Heart right ventricle (tissue), 16 donors: Measurements from ENCODE around the gene ZNF710. TPM values are rescaled to one million over a fixed set of nuclear protein-coding genes. Genes with fewer than 3 reads are reported as not detected.

Experiments used
- ATAC-seq, 8 donors: fragments of 200-7000 bp; cut with Tn5 transposase; one replicate each; pipeline ENCODE4 v1.9.1; 2020; ENCODE audit warnings: mild to moderate bottlenecking in 8 of 8, moderate library complexity in 8 of 8, moderate number of reproducible peaks in 1 of 8
- DNase-seq, 2 donors: peaks; one replicate each; pipeline ENCODE4 v3.0.0-alpha.2; 2020
- H3K27ac ChIP-seq, 10 donors: fragments of 200-600 bp; sonication (generic) in 2 of 10; one replicate each; pipeline versions ENCODE4 v1.5.0 to v1.8.0; 2020 to 2022; ENCODE audit warnings: mild to moderate bottlenecking in 3 of 10
- H3K27me3 ChIP-seq, 7 donors: fragments of 200-600 bp; one replicate each; pipeline ENCODE4 v1.8.0; 2021 to 2022; ENCODE audit warnings: mild to moderate bottlenecking in 2 of 7
- H3K36me3 ChIP-seq, 9 donors: fragments of 200-600 bp; sonication (generic) in 1 of 9; one replicate each; pipeline versions ENCODE4 v1.5.0 to v1.8.0; 2020 to 2022; ENCODE audit warnings: mild to moderate bottlenecking in 2 of 9
- H3K4me1 ChIP-seq, 9 donors: fragments of 200-600 bp; sonication (generic) in 1 of 9; one replicate each; pipeline versions ENCODE4 v1.5.0 to v1.8.0; 2020 to 2022; ENCODE audit warnings: mild to moderate bottlenecking in 4 of 9
- H3K4me3 ChIP-seq, 10 donors: fragments of 200-600 bp; sonication (generic) in 2 of 10; one replicate each; pipeline versions ENCODE4 v1.5.0 to v1.8.0; 2020 to 2022; ENCODE audit warnings: mild to moderate bottlenecking in 7 of 10, moderate library complexity in 2 of 10
- H3K9me3 ChIP-seq, 11 donors: fragments of 200-600 bp in 10 of 11; sonication (generic) in 2 of 11; one replicate each; pipeline versions ENCODE4 v1.5.0 to v1.8.0; 2013 to 2022; ENCODE audit warnings: mild to moderate bottlenecking in 2 of 11, control low read depth in 1 of 11, moderate library complexity in 1 of 11
- CTCF ChIP-seq, 9 donors: fragments of 200-600 bp; sonication (generic) in 2 of 9; IDR thresholded peaks; one replicate each; pipeline versions ENCODE4 v1.5.0 to v1.8.0; 2021 to 2022; ENCODE audit warnings: antibody characterized with exemption in 9 of 9, mild to moderate bottlenecking in 5 of 9, moderate library complexity in 1 of 9
- WGBS, 2 donors: extraction: QIAGEN DNeasy Blood & Tissue Kit; methylation state at CpG; one replicate each; pipeline ENCODE4 v1.1.7; 2013; ENCODE audit warnings: inconsistent platforms in 1 of 2; 5-methylcytosine and 5-hydroxymethylcytosine counted together
- intact Hi-C, 10 donors: fragments of 100-400 bp; cut with DNase I; formaldehyde crosslinking; loops; one replicate each; pipeline versions ENCODE4 v1.11.1 to v1.14.2; 2022
- polyA plus RNA-seq, 2 donors: library from polyadenylated mRNA; stranded (reverse); fragments of 200-250 nt; gene quantifications; one replicate each; pipeline ENCODE4 v1.2.3, GENCODE V29; 2013
- total RNA-seq, 10 donors: library from RNA; stranded (reverse); fragmentation: NEBNext Ultra II Directional in 3 of 10; extraction: Animal tissue kit (Norgen Biotek cat#: 25700) in 3 of 10; gene quantifications; one replicate each; pipeline versions ENCODE4 v1.2.1 to v1.2.4, GENCODE V29; 2021 to 2023
- donor health status: Arrhythmogenic right ventricular cardiomyopathy.
- donor health status: ischemic (EF 13 %, LVEDD 7.1; RV severe dilation, severe dysfunction).
- donor health status: healthy with polysubstance abuse.
- donor health status: DM: no; HTN: yes; CAD: no.
- donor health status: DM: no; HTN: no; CAD: no.
- donor health status: ischemic (EF 25% LVEDD 6.9; RV normal size, moderate dysfunction).
- donor health status: ischemic (EF 25% LVEDD 5.7; RV mildly dilated, moderate dysfunction).
- donor health status: healthy.
- donor health status: DM: yes; HTN: yes; CAD: no.
- donor health status: Ischemic cardiomyopathy.
- donor health status: ischemic (EF 35%, LVEDD 5.7; RV mildly dilated, moderate dysfunction).
- donor health status: nonischemic (EF 11% LVEDD 7.7; RV severe dilation, severe dysfunction).
- donor health status: DM: yes; HTN: yes; CAD: no.
- donor health status: PGD.
- donor health status: ischemic (EF 29% LVEDD 5.4; RV normal size, mild dysfunction).
- donor health status: nonischemic (EF 23%, LVEDD 6.1; RV moderate dilation, normal function).

ZNF710 gene
- total and polyA plus RNA-seq, 12 donors = 2.8 to 19.8 (median 3.9) TPM

DNA sequence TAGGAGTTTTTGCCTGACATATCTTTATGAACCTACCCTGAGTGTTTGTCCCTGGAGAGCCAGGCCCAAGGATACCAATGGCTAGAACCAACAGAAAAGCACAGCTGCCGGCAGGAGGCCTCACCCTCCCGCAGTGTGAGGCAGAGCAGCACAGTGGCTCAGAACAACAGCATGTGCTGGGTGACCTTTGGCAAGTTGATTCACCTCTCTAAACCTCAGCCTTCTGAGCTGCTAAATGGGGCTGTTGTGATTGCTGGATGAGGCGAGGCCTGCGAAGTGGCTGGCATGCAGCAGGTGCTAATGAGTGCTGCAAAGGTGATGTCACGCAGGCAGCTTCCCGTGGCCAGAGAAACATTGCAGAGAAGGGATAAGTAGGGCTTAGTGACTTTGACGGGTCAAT is 77.8 kb downstream of the ZNF710 start:
- no peak for DNase-seq
- Histone ChIP-seq H3K9me3 (no peaks in the 10 kb centered on the region), H3K4me1 (peaks cover 0 to 12% (median 0%) of the 10 kb centered on the region in 9 donors), H3K4me3 (no peak overlapping the region), H3K27me3 (no peaks in the 10 kb centered on the region), H3K36me3 (peaks cover 0 to 98% (median 9%) of the 10 kb centered on the region in 9 donors), H3K27ac (no peak overlapping the region)
- ATAC-seq = no peak
- WGBS, 2 donors = 90 to 93% methylated on average over 7 of the region's 7 CpGs
- intact Hi-C loops = loop anchor here in 5 of 10 donors (5.0 to 10.0 kb wide), 4 partner anchors 174 to 324 kb away; partner anchors contain the start of gene MESP1 (in 1 of the 5)
- TF ChIP-seq CTCF (IDR thresholded peaks at IDR 0.05) = no peak

- WGBS, 2 donors = 86 to 89% methylated on average over 28 of the region's 28 CpGs
- TF ChIP-seq CTCF (IDR thresholded peaks at IDR 0.05) = no peak
- H3K36me3 ChIP-seq = peaks cover 0 to 98% (median 18%) of the 10 kb centered on the region in 9 donors
- H3K9me3 ChIP-seq = no peaks in the 10 kb centered on the region
- intact Hi-C loops = loop anchor here in 8 of 10 donors (5.0 to 10.0 kb wide), 4 partner anchors 175 to 325 kb away; partner anchors contain the start of gene MESP1 (in 4 of the 8)
- peak in 3 of 8 donors; percentile 2 to 25 (median 7) for ATAC-seq
- H3K4me1 ChIP-seq = peaks cover 0 to 10% (median 0%) of the 10 kb centered on the region in 9 donors
- H3K4me3 ChIP-seq = no peak overlapping the region
- no peaks in the 10 kb centered on the region for H3K27me3 ChIP-seq
- H3K27ac ChIP-seq = no peak overlapping the region
- no peak for DNase-seq
Observed at GRCh38 chr15:90079619-90080457, 78.7 kb downstream of the ZNF710 start.

DNA sequence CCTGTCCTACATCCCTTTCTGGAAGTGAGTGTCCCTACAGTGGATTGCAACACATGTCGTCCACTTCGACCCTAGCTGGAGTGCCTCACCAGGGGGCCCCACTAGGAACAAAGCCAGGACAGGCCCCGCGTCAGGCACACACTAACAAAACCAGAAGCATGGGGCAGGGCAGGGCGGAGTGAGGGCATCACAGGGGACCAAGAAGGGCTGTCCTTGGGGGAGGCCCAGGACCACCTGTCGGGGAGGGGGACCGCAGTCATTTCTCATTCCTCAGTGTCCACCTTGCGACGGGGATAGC is 79.3 kb downstream of the ZNF710 start:
- 75 to 84% methylated on average over 9 of the region's 9 CpGs for WGBS, 2 donors
- Histone ChIP-seq H3K27ac (no peak overlapping the region), H3K9me3 (no peaks in the 10 kb centered on the region), H3K4me1 (peaks cover 0 to 10% (median 0%) of the 10 kb centered on the region in 9 donors), H3K4me3 (no peak overlapping the region), H3K27me3 (no peaks in the 10 kb centered on the region), H3K36me3 (peaks cover 0 to 98% (median 24%) of the 10 kb centered on the region in 9 donors)
- DNase-seq (no peak), ATAC-seq (no peak)
- no peak for TF ChIP-seq CTCF (IDR thresholded peaks at IDR 0.05)
- intact Hi-C loops = loop anchor here in 4 of 10 donors (10.0 kb wide), 2 partner anchors 316 to 326 kb away; partner anchors contain the start of gene MESP1 (in 3 of the 4)

GRCh38 chr15:90080818-90081393 is 79.8 kb downstream of the ZNF710 start:
- 72 to 75% methylated on average over 11 of the region's 11 CpGs for WGBS, 2 donors
- intact Hi-C loops = loop anchor here in 4 of 10 donors (10.0 kb wide), 2 partner anchors 316 to 326 kb away; partner anchors contain the start of gene MESP1 (in 3 of the 4)
- H3K36me3 ChIP-seq = peaks cover 0 to 98% (median 26%) of the 10 kb centered on the region in 9 donors

More at GRCh38 chr15:90080818-90081393, 79.8 kb downstream of the ZNF710 start:
- Histone ChIP-seq H3K4me1 (peaks cover 0 to 10% (median 0%) of the 10 kb centered on the region in 9 donors), H3K27ac (peak overlapping the region in 1 of 10 donors; percentile 39), H3K9me3 (no peaks in the 10 kb centered on the region), H3K27me3 (no peaks in the 10 kb centered on the region), H3K4me3 (no peak overlapping the region)
- DNase-seq = no peak
- TF ChIP-seq CTCF (IDR thresholded peaks at IDR 0.05) = no peak
- peak in 3 of 8 donors; percentile 7 to 34 (median 18) for ATAC-seq
